ENCODE measurements around the gene TGIF1.
"Not testable (repeated sequence)": the region's sequence is repeated elsewhere in the genome, so short reads cannot be mapped to it uniquely, and the experiment has no call there.

The TGIF1 gene

DNA sequence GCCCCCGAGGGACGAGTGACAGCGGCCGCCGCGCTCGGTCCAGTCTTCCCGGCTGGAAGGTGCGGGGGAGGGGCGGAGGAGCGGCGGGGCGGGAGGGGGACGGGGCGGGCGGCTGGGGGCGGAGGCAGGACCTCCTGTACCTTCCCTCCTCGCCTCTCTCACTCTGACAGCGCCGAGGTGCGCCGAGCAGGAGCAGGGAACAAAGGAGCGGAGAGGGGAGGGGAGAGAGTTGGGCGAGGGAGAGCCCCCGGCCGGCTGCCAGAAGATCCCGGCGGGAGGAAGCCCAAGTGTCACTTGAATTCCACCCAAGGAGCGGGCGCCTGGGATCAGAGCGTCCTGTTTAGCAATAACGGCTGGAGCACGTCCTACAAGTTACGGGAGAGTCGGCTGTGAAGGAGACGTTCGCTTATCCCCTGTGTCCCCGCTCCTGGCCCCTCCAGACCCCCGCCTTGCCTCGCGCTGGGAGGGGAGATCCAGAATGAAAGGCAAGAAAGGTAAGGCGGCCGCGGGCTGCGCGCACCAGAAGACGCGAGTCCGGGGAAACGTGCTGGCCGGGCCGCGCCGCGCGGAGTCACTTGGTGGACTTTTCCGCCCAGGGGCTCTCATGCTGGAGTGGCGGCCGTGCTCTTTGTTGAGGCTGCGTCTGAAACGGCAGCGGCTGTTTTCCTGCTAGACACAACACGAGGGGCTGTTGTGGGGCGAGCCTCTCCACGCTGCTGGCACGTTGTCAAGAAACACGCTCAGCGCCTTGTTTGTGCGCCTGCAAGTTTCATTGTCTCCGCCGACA, at the start of gene TGIF1:
Gene TGIF1, plus strand, starts transcription at position 161 of the 787 bp plus-strand sequence. Its CDS starts 318 bp downstream, at position 479.
- DNase-seq (ENCODE audit: low spot score), result peak; percentile 83

DNA sequence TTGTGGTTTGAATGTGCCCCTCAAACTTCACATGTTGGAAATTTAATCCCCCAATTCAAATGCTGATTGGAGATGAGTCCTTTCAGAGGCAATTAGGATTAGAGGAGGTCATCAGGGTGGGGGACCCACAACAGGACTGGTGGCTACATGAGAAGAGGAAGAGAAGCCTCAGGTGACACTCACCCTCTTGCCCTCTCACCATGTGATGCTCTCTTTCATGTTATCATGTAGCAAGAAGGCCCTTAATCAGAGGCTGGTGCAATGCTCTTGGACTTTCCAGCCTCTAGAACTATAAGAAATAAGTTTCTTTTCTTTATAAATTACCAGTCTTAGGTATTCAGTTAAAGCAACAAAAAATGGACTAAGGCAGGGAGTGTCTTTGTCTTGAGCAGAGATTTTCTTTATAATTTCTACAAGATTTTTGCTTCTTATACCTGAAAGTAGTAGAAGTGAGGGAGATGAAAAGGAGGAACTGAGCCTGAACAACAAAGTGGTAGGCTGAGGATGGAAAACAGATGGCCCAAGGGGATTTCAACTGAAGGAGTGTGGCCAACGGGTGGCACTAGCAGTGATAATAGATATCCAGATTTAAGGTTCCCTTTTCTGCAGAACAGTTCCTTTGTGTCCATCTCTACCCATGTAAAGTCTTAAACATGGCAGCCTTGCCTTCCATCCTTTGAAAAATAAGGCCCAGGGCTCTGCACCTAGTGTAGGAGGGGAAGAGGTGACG, 49.2 kb upstream of the TGIF1 start:
- DNase-seq (ENCODE audit: low spot score), result no peak

DNA sequence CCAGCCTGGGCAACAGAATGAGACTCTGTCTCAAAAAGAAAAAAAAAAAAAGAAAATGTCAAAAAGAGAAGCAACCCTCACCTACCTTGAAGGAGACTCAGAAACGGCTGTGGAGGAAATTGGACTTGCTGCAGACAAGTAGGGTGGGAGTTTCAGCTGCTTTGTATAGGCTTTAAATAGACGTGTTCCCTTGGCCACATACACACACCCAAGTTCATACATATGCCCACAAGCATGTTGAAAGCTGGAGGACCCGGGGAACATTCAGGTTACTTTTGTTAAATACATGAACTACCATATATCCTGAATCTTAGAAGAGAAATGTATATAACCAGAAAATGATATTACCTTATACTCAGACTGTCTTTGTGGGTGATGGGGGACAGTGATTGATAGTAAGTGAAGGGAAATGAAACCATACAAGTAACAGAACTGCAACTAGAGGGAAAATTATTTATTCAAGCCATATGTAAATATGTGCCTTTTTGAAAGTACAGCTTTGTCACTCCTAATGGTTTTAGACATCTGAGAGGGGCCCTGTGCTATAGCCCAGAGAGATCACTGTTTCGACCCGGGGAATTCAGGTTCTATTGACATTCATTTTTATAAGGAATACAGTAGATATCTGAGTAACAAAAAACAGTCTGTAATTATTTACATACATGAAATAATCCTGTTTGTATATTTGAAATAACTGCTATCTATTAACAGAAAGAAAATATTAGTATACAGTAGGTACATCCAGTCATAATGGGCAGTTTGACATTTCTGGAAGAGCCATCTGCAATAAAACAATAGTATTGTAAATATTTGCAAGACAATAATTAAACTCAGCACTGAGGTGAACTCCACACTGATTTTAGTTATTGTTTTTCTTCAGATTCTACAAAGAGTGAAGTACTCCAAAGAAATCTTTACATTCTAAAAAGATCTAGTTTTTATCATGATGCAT, 48.0 kb upstream of the TGIF1 start:
- no peak for DNase-seq (ENCODE audit: low spot score)

DNA sequence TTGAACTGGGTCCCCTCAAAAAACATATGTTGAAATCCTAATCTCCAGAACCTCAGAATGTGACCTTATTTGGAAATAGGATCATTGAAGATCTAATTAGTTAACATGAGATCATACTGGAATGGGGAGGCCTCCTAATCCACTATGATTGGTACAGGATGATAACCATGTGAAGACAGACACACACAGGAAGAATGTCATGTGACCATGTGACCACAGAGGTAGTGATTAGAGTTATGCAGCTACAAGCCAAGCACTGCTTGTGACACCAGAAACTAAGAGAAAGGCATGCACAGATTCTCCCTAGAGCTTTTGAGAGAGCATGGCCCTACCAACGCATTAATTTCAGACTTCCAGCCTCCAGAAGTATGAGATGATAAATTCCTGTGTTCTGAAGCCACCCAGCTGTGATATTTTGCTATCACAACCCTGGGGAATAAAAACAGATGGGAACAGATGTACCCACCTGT, 47.0 kb upstream of the TGIF1 start:
- DNase-seq (ENCODE audit: low spot score), result no peak

DNA sequence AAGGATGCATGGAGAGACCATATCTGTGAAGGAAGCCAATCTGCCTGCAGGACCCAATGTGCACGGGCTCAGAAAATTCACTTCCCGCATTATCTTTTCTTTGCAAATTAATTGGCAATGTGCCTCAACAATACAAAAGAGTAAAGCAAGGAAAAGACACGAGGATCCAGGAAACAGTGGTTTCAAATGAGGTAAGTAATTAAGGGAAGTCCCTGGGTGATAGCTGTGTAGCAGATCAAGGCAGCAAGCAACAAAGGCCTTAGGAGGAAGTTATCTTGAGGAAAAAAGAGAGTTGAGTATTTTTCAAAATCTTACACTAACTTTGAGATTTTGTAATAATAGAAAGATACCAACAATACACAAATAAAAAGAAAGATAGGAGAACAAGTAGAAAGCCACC, 44.3 kb upstream of the TGIF1 start:
- DNase-seq (ENCODE audit: low spot score), result no peak

DNA sequence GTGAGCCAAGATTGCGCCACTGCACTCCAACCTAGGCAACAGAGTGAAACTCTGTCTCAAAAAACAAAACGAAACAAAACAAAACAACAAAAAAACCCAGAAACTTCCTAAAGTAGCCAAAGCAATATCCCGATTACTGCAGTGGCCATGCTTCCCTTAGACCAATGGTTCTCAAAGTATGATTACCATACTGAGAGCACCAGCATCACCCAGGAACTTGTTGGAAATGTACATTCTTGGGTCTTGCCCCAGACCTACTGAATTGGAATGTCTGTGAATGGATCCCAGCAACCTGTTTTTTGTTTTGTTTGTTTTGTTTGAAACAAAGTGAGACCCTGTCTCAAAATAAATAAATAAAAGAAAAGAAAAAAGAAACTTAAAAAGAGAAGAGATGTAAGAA, 41.9 kb upstream of the TGIF1 start:
- DNase-seq (ENCODE audit: low spot score), result no peak

DNA sequence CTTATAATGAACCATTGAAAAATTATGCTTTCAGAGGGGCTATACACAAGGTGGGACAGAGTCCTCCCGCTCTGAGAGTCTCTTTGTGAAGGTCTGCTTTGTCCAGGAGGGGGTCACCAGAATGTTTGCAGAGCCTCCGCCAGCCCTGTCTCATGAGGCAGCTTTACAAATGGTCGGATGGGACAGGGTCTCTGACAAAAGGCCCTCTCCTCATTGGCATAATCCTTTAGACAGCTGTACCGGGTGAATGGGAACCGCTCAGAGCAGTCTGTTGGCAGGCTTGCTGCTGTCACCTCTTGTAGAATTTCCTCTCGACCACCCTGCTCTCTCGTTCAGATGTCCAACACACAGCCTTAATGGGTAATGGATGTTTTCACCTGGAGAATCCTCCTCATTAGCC, 40.2 kb upstream of the TGIF1 start:
- no peak for DNase-seq (ENCODE audit: low spot score)

DNA sequence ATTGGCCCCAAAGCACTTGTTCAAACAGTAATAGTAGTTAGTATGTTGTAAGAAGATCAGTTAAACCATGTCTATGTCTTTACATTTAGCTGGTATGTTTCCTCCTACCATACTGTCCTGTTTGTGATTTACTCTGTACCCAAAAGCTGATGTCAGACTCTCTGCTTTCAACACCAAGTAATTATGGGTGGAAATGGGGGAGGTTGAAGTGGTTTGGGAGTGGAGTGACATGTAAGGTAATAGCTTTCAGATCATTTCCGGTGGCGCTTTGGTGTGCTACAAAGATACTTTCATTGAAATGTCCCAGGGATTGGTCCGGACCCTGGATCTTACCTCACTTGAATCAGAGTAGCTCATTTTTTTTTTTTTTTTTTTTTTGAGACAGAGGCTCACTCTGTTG, 39.7 kb upstream of the TGIF1 start:
- DNase-seq (ENCODE audit: low spot score), result no peak

DNA sequence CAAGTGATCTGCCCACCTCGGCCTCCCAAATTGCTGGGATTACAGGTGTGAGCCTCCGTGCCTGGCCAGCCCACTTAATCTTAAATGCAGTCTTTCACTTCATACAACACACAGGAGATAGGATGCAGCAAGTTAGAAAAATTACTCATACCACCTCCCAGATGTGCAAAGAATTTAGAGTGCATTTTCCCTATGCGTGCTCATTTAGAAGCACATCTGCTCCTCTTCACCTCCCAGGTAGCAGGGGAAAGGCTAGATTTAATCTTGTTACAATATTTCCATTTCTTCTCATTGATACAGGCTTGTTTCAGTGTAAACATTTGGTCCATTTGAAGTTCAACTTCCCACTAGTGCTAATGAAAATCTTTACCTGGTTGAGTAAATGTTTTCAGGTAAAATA, 39.1 kb upstream of the TGIF1 start:
- not testable (repeated sequence) for DNase-seq (ENCODE audit: low spot score)

DNA sequence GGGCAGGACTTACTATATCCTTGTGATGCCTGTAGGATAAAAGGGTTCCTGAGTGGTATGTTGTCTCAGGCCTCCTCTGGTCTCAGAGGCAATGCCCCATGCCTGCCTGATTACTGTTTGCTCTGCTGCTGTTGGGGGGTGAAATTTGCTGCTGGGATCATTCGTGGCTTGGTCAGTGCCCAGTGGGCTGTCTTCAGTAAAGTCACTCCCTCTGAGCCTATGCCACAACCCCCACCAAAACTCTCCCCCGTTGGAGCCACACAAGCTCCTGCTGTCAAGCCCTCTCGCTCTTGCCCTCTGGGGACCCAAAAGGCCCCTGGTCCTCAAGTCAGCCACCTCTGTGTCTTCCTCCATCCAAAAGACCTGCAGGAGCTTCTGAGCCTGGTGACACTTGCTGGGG, 38.6 kb upstream of the TGIF1 start:
- DNase-seq (ENCODE audit: low spot score), result no peak

DNA sequence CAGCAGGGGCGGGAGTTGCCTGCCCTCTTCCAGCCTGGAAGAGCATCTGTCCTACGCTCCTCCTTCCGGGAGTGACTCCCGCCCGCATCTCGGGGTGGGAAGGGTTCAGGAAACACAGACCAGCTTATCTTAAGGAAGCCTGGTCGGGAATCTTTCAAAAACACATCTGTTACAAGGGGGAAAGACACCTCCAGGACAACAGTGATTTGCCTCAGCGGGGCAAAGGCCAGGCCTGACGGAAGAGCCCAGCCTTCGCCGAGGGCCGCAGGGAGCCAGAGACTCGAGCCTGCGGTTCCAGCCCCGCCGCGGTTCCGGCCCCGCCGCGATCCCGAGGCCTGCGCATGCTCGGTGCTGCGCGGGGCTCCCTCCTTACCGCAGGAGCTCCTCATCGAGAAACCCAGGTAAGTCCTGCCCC, 38.1 kb upstream of the TGIF1 start:
- DNase-seq (ENCODE audit: low spot score), result peak; percentile 25

DNA sequence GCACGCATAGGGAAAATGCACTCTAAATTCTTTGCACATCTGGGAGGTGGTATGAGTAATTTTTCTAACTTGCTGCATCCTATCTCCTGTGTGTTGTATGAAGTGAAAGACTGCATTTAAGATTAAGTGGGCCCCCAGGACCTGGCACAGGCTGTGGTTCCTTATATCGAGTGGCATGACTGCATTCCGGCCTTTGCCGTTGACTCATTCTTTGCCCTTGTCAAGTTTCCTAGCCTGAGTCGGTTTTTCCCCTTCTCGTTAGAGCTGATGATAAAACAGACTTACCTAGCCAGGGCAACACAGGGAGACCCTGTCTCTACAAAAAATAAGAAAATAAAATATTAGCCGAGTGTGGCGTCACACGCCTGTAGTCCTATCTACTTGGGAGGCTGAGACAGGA, 37.4 kb upstream of the TGIF1 start:
- peak; percentile 4 for DNase-seq (ENCODE audit: low spot score)

DNA sequence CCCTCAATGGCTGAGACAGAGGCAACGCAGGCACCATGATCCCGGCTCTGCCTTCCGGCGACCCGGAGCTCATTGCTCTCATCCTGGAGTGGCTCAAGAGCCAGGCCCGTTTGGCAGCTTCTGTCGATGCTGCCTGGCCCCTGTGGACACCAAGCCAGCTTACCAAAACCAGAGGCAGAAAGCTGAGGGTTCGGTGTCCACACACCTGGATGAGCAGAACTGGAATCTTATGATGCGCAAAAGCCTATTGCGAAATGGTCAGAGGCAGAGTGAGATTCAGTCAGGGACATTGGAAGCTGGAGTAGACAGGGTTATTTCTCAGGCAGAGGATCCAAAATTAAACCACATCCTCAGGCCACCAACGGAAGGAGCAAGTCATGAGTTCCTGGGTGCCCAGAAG, 34.9 kb upstream of the TGIF1 start:
- DNase-seq (ENCODE audit: low spot score), result no peak

DNA sequence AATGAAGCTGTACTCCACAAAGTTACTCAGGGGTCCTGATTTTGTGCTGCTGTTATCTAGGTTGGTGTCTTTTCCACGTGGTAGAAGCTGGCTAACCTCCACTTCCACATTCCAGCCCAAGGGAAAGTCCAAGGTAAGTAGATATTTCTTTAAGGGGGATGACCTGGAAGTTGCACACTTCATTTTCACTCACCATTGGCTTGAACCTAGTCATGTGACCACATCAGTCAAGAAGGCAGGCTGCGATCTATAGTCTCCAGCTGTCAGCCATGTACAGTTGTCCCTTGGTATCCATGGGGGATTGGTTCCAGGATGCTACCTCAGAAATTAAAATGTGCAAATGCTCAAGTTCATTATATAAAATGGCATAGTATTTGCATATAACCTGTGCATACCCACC, 31.9 kb upstream of the TGIF1 start:
- DNase-seq (ENCODE audit: low spot score), result no peak

DNA sequence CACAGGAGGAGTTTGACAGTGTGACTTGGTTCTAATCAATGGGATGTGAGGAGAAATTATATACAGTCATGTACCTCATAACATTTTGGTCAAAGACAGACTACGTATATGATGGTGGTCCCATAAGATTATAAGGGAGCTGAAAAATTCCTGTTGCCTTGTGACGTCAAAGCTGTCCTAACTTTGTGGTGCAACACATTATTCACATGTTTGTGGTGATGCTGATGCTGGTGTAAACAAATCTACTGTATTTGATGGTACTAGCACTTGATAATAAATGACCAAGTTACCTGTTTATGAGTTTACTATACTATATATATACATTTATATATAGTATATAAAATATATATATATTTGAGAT, 29.1 kb upstream of the TGIF1 start:
- DNase-seq (ENCODE audit: low spot score), result no peak

DNA sequence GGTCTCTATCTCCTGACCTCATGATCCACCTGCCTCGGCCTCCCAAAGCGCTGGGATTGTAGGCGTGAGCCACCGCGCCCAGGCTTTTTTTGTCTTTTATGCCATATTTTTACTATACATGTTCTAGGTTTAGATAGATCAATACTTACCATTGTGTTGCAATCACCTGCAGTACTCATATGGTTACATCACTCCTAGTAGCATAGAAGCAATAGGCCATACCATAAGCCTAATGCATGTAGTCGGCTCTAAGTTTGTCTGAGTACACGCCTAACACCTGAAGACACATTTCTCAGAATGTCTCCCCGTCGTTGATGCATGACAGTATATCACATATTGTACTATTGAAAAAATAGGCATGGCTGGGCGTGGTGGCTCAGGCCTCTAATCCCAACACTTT, 27.1 kb upstream of the TGIF1 start:
- no peak for DNase-seq (ENCODE audit: low spot score)

DNA sequence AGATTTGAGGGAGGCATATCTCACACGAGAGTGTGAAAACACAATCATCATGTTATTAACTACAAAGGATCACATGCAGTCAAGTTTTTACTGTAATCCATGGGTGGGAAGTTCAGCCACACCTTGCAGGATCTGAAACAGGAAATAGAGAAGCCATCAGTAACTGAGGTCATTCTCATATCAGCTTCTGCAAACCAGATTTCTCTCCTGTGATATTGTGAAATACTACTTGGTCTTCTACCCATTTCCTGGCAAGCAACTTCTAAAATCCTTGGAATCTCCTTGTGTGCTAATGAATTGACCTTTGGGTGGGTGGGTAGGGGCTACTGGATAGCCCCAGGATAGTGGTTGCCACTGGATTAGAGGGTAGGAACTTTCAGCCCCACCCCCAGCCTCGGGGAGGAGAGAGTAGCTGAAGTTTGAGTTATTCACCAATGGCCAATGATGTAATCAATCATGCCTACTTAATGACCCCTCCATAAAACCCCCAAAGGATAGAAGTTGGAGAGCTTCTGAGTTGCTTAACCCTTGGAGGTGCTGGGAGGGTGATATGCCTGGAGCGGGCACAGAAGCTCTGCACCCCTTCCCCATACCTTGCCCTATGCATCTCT, 25.6 kb upstream of the TGIF1 start:
- DNase-seq (ENCODE audit: low spot score), result no peak

DNA sequence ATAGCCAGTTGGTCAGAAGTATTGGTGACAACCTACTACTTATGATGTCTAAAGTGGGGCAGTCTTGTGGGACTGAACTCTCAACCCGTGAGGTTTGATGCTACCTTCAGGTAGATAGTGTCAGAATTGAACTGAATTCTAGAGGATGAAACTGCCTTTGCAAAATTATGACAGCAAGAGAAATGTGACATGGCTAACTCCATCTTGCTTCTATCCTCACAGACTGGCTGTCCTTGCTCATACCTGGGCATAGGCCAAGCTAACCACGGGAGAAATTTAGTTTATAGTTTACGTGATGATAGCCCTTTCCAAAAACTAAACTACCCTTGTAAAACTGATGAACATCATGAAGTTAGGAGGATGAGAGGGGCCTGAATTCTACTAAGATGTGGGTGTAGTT, 24.9 kb upstream of the TGIF1 start:
- DNase-seq (ENCODE audit: low spot score), result no peak

DNA sequence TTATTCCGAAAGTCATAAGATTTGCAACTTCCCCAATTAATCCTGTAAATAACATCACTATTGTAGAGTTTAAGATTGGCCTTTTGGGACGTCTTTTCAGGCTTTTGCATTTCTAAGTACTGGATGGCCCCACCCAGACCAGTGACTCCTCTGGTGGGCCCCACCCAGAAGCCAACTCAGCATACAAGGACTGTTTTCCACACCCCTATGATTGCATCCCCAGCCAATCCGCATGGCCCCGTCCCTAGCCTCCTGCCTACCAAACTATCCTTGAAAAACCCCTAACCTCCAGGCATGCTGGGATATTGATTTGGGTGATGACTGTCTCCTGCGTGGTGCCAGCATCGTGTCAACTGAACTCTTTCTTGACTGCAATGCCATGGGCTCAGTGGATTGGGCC, 24.5 kb upstream of the TGIF1 start:
- DNase-seq (ENCODE audit: low spot score), result no peak

DNA sequence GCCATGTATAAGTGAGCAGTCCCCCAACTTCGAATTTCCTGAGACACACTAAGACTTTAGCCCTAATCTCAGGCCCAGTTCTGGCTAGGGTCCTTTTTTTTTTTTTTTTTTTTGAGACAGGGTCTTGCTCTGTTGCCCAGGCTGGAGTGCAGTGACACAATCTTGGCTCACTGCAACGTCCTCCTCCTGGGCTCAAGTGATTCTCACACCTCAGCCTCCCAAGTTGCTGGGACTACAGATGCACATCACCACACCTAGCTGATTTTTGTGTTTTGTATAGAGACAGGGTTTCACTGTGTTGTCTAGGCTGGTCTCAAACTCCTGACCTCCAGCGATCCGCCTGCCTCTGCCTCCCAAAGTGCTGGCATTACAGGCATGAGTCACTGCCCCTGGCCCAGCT, 23.9 kb upstream of the TGIF1 start:
- no peak for DNase-seq (ENCODE audit: low spot score)

DNA sequence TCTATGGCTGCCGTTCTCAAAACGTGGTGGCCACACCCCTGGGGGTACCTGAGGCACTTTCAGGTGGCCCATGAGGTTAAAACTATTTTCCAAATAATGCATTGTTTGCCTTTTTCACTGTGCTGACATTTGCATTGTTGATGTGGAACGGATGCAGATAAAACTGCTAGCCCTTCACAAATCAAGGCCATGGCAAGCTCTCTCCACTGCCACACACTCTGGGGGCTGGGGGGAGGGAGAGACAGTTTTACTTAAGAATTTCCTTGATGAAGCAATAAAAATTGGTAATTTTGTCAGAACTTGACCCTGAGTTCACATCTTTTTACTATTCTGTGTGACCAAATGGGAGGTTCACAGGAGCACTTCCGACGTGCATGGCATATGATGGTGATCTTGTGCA, 22.0 kb upstream of the TGIF1 start:
- no peak for DNase-seq (ENCODE audit: low spot score)

DNA sequence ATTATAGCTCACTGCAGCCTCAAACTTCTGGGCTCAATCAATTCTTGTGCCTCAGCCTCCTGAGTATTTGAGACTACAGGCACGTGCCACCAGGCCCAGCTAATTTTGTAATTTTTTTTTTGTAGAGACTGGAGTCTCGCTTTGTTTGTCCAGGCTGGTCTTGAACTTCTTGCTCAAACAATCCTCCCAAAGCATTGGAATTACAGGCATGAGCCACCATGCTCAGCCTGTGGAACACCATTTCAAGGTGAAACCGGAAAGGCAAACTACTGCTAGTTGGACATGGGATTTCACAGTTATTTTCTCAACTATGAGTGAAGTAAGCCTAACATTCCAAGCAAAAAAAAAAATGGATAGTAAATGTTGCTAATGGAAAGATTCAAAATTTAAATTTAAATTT, 20.9 kb upstream of the TGIF1 start:
- DNase-seq (ENCODE audit: low spot score), result no peak
